Measurements from ENCODE around the gene SHROOM1.

SHROOM1 gene

DNA sequence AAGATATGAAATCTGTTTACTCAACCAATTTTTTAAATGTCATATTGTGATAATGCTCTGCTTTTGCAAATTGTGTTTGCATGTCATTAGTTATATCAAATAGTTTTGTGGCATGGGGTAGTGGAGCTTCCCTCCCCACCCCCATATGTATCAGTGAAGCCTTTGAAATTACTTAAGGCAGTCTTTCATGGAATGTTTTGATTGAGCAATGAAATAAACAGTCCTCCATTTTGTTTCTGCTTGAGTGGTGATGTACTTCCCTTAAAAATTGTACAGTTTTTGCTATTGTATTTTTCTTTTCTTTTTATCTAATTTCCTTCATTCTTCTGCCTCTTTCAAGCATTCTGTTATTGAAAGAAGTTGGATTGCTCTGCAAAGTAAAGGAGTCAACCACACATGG is 13.9 kb downstream of the SHROOM1 start:
- Histone ChIP-seq H3K9me3 (ENCODE audit: control insufficient read depth in 1 of 2, low read length in 2 of 2) (no peaks in the 10 kb centered on the region), H3K4me3 (ENCODE audit: low read depth in 1 of 2, low read length in 2 of 2) (no peak overlapping the region), H3K9ac (ENCODE audit: low read depth in 1 of 2, low read length in 2 of 2) (no peak overlapping the region), H3K4me1 (ENCODE audit: control insufficient read depth in 1 of 2, insufficient read depth in 2 of 2, low read length in 2 of 2) (peaks cover 12 to 49% of the 10 kb centered on the region in 2 donors), H3K36me3 (ENCODE audit: control insufficient read depth in 1 of 2, insufficient read depth in 2 of 2, low read length in 2 of 2) (no peaks in the 10 kb centered on the region), H3K27ac (ENCODE audit: low read depth, low read length) (no peak overlapping the region), H3K27me3 (ENCODE audit: control insufficient read depth in 1 of 2, insufficient read depth in 2 of 2, low read length in 2 of 2) (peaks cover 3 to 5% of the 10 kb centered on the region in 2 donors)

- Histone ChIP-seq H3K27me3 (ENCODE audit: control insufficient read depth in 1 of 2, insufficient read depth in 2 of 2, low read length in 2 of 2) (peaks cover 5 to 8% of the 10 kb centered on the region in 2 donors), H3K9ac (ENCODE audit: low read depth in 1 of 2, low read length in 2 of 2) (no peak overlapping the region), H3K4me1 (ENCODE audit: control insufficient read depth in 1 of 2, insufficient read depth in 2 of 2, low read length in 2 of 2) (peaks cover 12 to 49% of the 10 kb centered on the region in 2 donors), H3K9me3 (ENCODE audit: control insufficient read depth in 1 of 2, low read length in 2 of 2) (no peaks in the 10 kb centered on the region), H3K36me3 (ENCODE audit: control insufficient read depth in 1 of 2, insufficient read depth in 2 of 2, low read length in 2 of 2) (no peaks in the 10 kb centered on the region), H3K4me3 (ENCODE audit: low read depth in 1 of 2, low read length in 2 of 2) (no peak overlapping the region), H3K27ac (ENCODE audit: low read depth, low read length) (no peak overlapping the region)
These were observed 14.4 kb downstream of the SHROOM1 start for GRCh38 chr5:132816083-132816482.

GRCh38 chr5:132815454-132815853 is 15.0 kb downstream of the SHROOM1 start:
- no peak overlapping the region for H3K27ac ChIP-seq (ENCODE audit: low read depth, low read length)
- H3K27me3 ChIP-seq (ENCODE audit: control insufficient read depth in 1 of 2, insufficient read depth in 2 of 2, low read length in 2 of 2) = peaks cover 5 to 8% of the 10 kb centered on the region in 2 donors
- no peaks in the 10 kb centered on the region for H3K36me3 ChIP-seq (ENCODE audit: control insufficient read depth in 1 of 2, insufficient read depth in 2 of 2, low read length in 2 of 2)
- no peaks in the 10 kb centered on the region for H3K9me3 ChIP-seq (ENCODE audit: control insufficient read depth in 1 of 2, low read length in 2 of 2)
- H3K4me1 ChIP-seq (ENCODE audit: control insufficient read depth in 1 of 2, insufficient read depth in 2 of 2, low read length in 2 of 2) = peaks cover 12 to 49% of the 10 kb centered on the region in 2 donors
- H3K4me3 ChIP-seq (ENCODE audit: low read depth in 1 of 2, low read length in 2 of 2) = peak overlapping the region; percentile 65 to 76
- peak overlapping the region in 1 of 2 donors; percentile 37 for H3K9ac ChIP-seq (ENCODE audit: low read depth in 1 of 2, low read length in 2 of 2)

DNA sequence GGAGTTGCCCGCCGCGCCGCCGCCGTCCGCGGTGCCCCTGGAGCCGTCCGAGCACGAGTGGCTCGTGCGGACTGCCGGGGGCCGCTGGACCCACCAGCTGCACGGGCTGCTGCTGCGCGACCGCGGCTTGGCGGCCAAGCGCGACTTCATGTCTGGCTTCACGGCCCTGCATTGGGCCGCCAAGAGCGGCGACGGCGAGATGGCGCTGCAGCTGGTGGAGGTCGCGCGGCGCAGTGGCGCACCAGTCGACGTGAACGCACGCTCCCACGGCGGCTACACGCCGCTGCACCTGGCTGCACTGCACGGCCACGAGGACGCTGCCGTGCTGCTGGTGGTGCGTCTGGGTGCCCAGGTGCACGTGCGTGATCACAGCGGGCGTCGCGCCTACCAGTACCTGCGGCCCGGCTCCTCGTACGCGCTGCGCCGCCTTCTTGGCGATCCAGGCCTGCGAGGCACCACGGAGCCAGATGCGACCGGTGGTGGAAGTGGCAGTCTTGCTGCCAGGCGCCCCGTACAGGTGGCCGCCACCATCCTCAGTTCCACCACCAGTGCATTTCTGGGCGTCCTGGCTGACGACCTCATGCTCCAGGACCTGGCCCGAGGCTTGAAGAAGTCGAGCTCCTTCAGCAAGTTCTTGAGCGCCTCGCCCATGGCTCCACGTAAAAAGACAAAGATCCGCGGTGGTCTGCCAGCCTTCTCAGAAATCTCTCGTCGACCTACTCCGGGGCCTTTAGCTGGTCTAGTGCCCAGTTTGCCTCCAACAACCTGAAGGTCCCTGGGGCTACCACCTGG is 15.7 kb downstream of the SHROOM1 start:
- no peaks in the 10 kb centered on the region for H3K9me3 ChIP-seq (ENCODE audit: control insufficient read depth in 1 of 2, low read length in 2 of 2)
- peaks cover 12 to 41% of the 10 kb centered on the region in 2 donors for H3K4me1 ChIP-seq (ENCODE audit: control insufficient read depth in 1 of 2, insufficient read depth in 2 of 2, low read length in 2 of 2)
- no peak overlapping the region for H3K27ac ChIP-seq (ENCODE audit: low read depth, low read length)
- H3K9ac ChIP-seq (ENCODE audit: low read depth in 1 of 2, low read length in 2 of 2) = peak overlapping the region; percentile 57 to 71
- H3K36me3 ChIP-seq (ENCODE audit: control insufficient read depth in 1 of 2, insufficient read depth in 2 of 2, low read length in 2 of 2) = no peaks in the 10 kb centered on the region
- H3K27me3 ChIP-seq (ENCODE audit: control insufficient read depth in 1 of 2, insufficient read depth in 2 of 2, low read length in 2 of 2) = peaks cover 5 to 8% of the 10 kb centered on the region in 2 donors
- H3K4me3 ChIP-seq (ENCODE audit: low read depth in 1 of 2, low read length in 2 of 2) = peak overlapping the region; percentile 65 to 76

- Histone ChIP-seq H3K27ac (ENCODE audit: low read depth, low read length) (peak overlapping the region; percentile 77), H3K9ac (ENCODE audit: low read depth in 1 of 2, low read length in 2 of 2) (peak overlapping the region; percentile 57 to 71), H3K9me3 (ENCODE audit: control insufficient read depth in 1 of 2, low read length in 2 of 2) (no peaks in the 10 kb centered on the region), H3K27me3 (ENCODE audit: control insufficient read depth in 1 of 2, insufficient read depth in 2 of 2, low read length in 2 of 2) (peaks cover 5 to 8% of the 10 kb centered on the region in 2 donors), H3K4me3 (ENCODE audit: low read depth in 1 of 2, low read length in 2 of 2) (peak overlapping the region; percentile 65 to 76), H3K36me3 (ENCODE audit: control insufficient read depth in 1 of 2, insufficient read depth in 2 of 2, low read length in 2 of 2) (no peaks in the 10 kb centered on the region), H3K4me1 (ENCODE audit: control insufficient read depth in 1 of 2, insufficient read depth in 2 of 2, low read length in 2 of 2) (peaks cover 13 to 43% of the 10 kb centered on the region in 2 donors)
These were observed 16.6 kb downstream of the SHROOM1 start for GRCh38 chr5:132813599-132814502.

- Histone ChIP-seq H3K4me3 (ENCODE audit: low read depth in 1 of 2, low read length in 2 of 2) (peak within 1 kb of the TSS; percentile 65 to 76), H3K36me3 (ENCODE audit: control insufficient read depth in 1 of 2, insufficient read depth in 2 of 2, low read length in 2 of 2) (no peaks in the 10 kb centered on the region), H3K27ac (ENCODE audit: low read depth, low read length) (peak within 1 kb of the TSS; percentile 77), H3K9me3 (ENCODE audit: control insufficient read depth in 1 of 2, low read length in 2 of 2) (no peaks in the 10 kb centered on the region), H3K4me1 (ENCODE audit: control insufficient read depth in 1 of 2, insufficient read depth in 2 of 2, low read length in 2 of 2) (peaks cover 15 to 47% of the 10 kb centered on the region in 2 donors), H3K27me3 (ENCODE audit: control insufficient read depth in 1 of 2, insufficient read depth in 2 of 2, low read length in 2 of 2) (peaks cover 5 to 8% of the 10 kb centered on the region in 2 donors), H3K9ac (ENCODE audit: low read depth in 1 of 2, low read length in 2 of 2) (peak within 1 kb of the TSS; percentile 57 to 71)
These were observed 17.5 kb downstream of the SHROOM1 start, which contains the start of gene SOWAHA for GRCh38 chr5:132812781-132813598. Gene SOWAHA (plus strand): TSS chr5:132813302. CDS start chr5:132813622, 320 bp downstream.

- H3K4me1 ChIP-seq (ENCODE audit: control insufficient read depth in 1 of 2, insufficient read depth in 2 of 2, low read length in 2 of 2) = peaks cover 13 to 43% of the 10 kb centered on the region in 2 donors
- H3K36me3 ChIP-seq (ENCODE audit: control insufficient read depth in 1 of 2, insufficient read depth in 2 of 2, low read length in 2 of 2) = no peaks in the 10 kb centered on the region
- peak overlapping the region in 1 of 2 donors; percentile 53 for H3K4me3 ChIP-seq (ENCODE audit: low read depth in 1 of 2, low read length in 2 of 2)
- H3K27me3 ChIP-seq (ENCODE audit: control insufficient read depth in 1 of 2, insufficient read depth in 2 of 2, low read length in 2 of 2) = peaks cover 5 to 8% of the 10 kb centered on the region in 2 donors
- no peak overlapping the region for H3K27ac ChIP-seq (ENCODE audit: low read depth, low read length)
- no peaks in the 10 kb centered on the region for H3K9me3 ChIP-seq (ENCODE audit: control insufficient read depth in 1 of 2, low read length in 2 of 2)
- peak overlapping the region in 1 of 2 donors; percentile 49 for H3K9ac ChIP-seq (ENCODE audit: low read depth in 1 of 2, low read length in 2 of 2)
These were observed 18.2 kb downstream of the SHROOM1 start for GRCh38 chr5:132812123-132812765.

GRCh38 chr5:132810605-132811004 is 19.8 kb downstream of the SHROOM1 start:
- Histone ChIP-seq H3K9me3 (ENCODE audit: control insufficient read depth in 1 of 2, low read length in 2 of 2) (no peaks in the 10 kb centered on the region), H3K36me3 (ENCODE audit: control insufficient read depth in 1 of 2, insufficient read depth in 2 of 2, low read length in 2 of 2) (no peaks in the 10 kb centered on the region), H3K27ac (ENCODE audit: low read depth, low read length) (no peak overlapping the region), H3K4me3 (ENCODE audit: low read depth in 1 of 2, low read length in 2 of 2) (no peak overlapping the region), H3K4me1 (ENCODE audit: control insufficient read depth in 1 of 2, insufficient read depth in 2 of 2, low read length in 2 of 2) (peaks cover 13 to 32% of the 10 kb centered on the region in 2 donors), H3K27me3 (ENCODE audit: control insufficient read depth in 1 of 2, insufficient read depth in 2 of 2, low read length in 2 of 2) (peaks cover 5 to 8% of the 10 kb centered on the region in 2 donors), H3K9ac (ENCODE audit: low read depth in 1 of 2, low read length in 2 of 2) (no peak overlapping the region)

DNA sequence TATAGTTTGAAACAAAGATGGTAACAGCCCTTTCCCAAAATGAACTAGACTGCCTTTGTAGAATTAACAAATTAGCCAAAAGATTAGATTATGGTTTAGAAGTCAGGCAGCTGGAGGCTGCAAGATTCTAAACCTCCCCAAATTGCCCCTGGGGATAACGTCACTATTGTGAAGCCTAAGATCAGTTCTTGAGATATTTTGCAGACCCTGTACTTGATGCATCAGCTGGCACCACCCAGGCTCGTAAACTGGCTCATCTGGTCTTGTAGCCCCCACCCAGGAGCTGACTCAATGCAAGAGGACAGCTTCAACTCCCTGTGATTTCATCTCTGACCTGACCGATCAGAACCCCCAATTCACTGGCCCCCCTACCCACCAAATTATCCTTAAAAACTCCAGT is 21.6 kb downstream of the SHROOM1 start:
- Histone ChIP-seq H3K27ac (ENCODE audit: low read depth, low read length) (no peak overlapping the region), H3K36me3 (ENCODE audit: control insufficient read depth in 1 of 2, insufficient read depth in 2 of 2, low read length in 2 of 2) (no peaks in the 10 kb centered on the region), H3K4me1 (ENCODE audit: control insufficient read depth in 1 of 2, insufficient read depth in 2 of 2, low read length in 2 of 2) (peaks cover 13 to 26% of the 10 kb centered on the region in 2 donors), H3K27me3 (ENCODE audit: control insufficient read depth in 1 of 2, insufficient read depth in 2 of 2, low read length in 2 of 2) (peaks cover 5 to 8% of the 10 kb centered on the region in 2 donors), H3K9ac (ENCODE audit: low read depth in 1 of 2, low read length in 2 of 2) (no peak overlapping the region), H3K4me3 (ENCODE audit: low read depth in 1 of 2, low read length in 2 of 2) (no peak overlapping the region), H3K9me3 (ENCODE audit: control insufficient read depth in 1 of 2, low read length in 2 of 2) (no peaks in the 10 kb centered on the region)
